Ovary (tissue), 9 donors: Measurements from ENCODE around the gene DKK2. TPM values are rescaled to one million over a fixed set of nuclear protein-coding genes. Genes with fewer than 3 reads are reported as not detected.

Source experiments
- DNase-seq, 5 donors: peaks; one replicate each; pipeline ENCODE4 v3.0.0-alpha.2; 2019 to 2020
- H3K27ac ChIP-seq, 2 donors: fragments of 200-600 bp; one replicate each; pipeline versions ENCODE4 v1.5.1 to v1.8.0; 2019 to 2022
- H3K27me3 ChIP-seq: fragments of 200-600 bp; one replicate; pipeline ENCODE4 v1.8.0; 2022
- H3K36me3 ChIP-seq: fragments of 200-600 bp; sonication (generic); one replicate; pipeline ENCODE4 v1.5.1; 2019
- H3K4me1 ChIP-seq: one replicate; pipeline ENCODE4 v1.8.1; 2013; ENCODE audit warnings: mild to moderate bottlenecking, moderate library complexity; ENCODE audit not compliant: insufficient read depth
- H3K4me3 ChIP-seq: fragments of 200-600 bp; sonication (generic); one replicate; pipeline ENCODE4 v1.5.1; 2017
- H3K9me3 ChIP-seq, 2 donors: fragments of 200-600 bp in 1 of 2; sonication (generic) in 1 of 2; one replicate each; pipeline versions ENCODE4 v1.5.1 to v1.8.1; 2013 to 2019; ENCODE audit warnings: mild to moderate bottlenecking in 1 of 2, moderate library complexity in 1 of 2
- EP300 ChIP-seq: sonication (generic); formaldehyde crosslinking; IDR thresholded peaks from one replicate; pipeline ENCODE4 v1.6.1; 2017; ENCODE audit warnings: antibody characterized with exemption
- POLR2A ChIP-seq: fragments of 450-650 bp; IDR thresholded peaks from one replicate; pipeline ENCODE4 v1.6.1; 2017; ENCODE audit warnings: antibody characterized with exemption, mild to moderate bottlenecking, moderate library complexity
- WGBS, 3 donors: extraction: QIAGEN DNeasy Blood & Tissue Kit in 1 of 3; methylation state at CpG; one replicate each; pipeline versions ENCODE4 v1.1.5 to v1.1.7; 2013 to 2017; 5-methylcytosine and 5-hydroxymethylcytosine counted together
- intact Hi-C, 4 donors: fragments of 100-400 bp; cut with DNase I; formaldehyde crosslinking; loops; one replicate each; pipeline versions ENCODE4 v1.11.0 to v1.15.1; 2022 to 2023
- polyA plus RNA-seq, 2 donors: library from polyadenylated mRNA; stranded (reverse); fragments of 200-250 nt in 1 of 2; fragments of 350-450 nt in 1 of 2; fragmentation: Illumina TruSeq in 1 of 2; extraction: RNeasy Lipid Tissue Mini Kit (QIAGEN cat#74804) in 1 of 2; gene quantifications; one replicate each; pipeline ENCODE4 v1.2.3, GENCODE V29; 2013 to 2014
- total RNA-seq, 7 donors: library from RNA; depleted of rRNA in 2 of 7; stranded (reverse); fragments of >200 nt in 2 of 7; fragmentation: NEBNext Ultra II Directional in 3 of 7; extraction: Animal tissue kit (Norgen Biotek cat#: 25700) in 3 of 7; gene quantifications; one replicate each; pipeline versions ENCODE4 v1.1.0 to v1.2.4, GENCODE V29; 2016 to 2023
- TF ChIP-seq, protein P1 (sequence below), 3 donors: fragments of 450-650 bp in 2 of 3; fragments of 200-600 bp in 1 of 3; IDR thresholded peaks; one replicate each; pipeline versions ENCODE4 v1.5.1 to v1.8.0; 2016 to 2022; ENCODE audit warnings: antibody characterized with exemption in 3 of 3, mild to moderate bottlenecking in 1 of 3
- donor health status: DM: no; HTN: no; CAD: no; lungs with moderate emphysema.
- donor health status: DM: no; HTN: no; CAD: no.
- donor health status: Bipolar disorder and iron deficiency.
- donor health status: DM: yes; HTN: yes; CAD: no.
- donor health status: DM: no; HTN: no; CAD: no.
- donor health status: DM: yes; HTN: yes; CAD: no.

Gene DKK2
- total and polyA plus RNA-seq, 9 donors, result 0.30 to 3.8 (median 0.62) TPM

- no peak overlapping the region for H3K4me3 ChIP-seq
- H3K9me3 ChIP-seq, result no peaks in the 10 kb centered on the region
- no peaks in the 10 kb centered on the region for H3K27me3 ChIP-seq
- no peak overlapping the region for H3K27ac ChIP-seq
- DNase-seq, result no peak
- TF ChIP-seq POLR2A (no peak), EP300 (no peak)
- TF ChIP-seq, protein P1, sequence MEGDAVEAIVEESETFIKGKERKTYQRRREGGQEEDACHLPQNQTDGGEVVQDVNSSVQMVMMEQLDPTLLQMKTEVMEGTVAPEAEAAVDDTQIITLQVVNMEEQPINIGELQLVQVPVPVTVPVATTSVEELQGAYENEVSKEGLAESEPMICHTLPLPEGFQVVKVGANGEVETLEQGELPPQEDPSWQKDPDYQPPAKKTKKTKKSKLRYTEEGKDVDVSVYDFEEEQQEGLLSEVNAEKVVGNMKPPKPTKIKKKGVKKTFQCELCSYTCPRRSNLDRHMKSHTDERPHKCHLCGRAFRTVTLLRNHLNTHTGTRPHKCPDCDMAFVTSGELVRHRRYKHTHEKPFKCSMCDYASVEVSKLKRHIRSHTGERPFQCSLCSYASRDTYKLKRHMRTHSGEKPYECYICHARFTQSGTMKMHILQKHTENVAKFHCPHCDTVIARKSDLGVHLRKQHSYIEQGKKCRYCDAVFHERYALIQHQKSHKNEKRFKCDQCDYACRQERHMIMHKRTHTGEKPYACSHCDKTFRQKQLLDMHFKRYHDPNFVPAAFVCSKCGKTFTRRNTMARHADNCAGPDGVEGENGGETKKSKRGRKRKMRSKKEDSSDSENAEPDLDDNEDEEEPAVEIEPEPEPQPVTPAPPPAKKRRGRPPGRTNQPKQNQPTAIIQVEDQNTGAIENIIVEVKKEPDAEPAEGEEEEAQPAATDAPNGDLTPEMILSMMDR (IDR thresholded peaks at IDR 0.05), result no peak
- WGBS, 3 donors, result 13 to 47% (median 30%) methylated on average over 4 of the region's 4 CpGs
- H3K4me1 ChIP-seq, result no peaks in the 10 kb centered on the region
- intact Hi-C loops, result no loop called here
- no peaks in the 10 kb centered on the region for H3K36me3 ChIP-seq
Observed at GRCh38 chr4:106993827-106994226, 42.3 kb downstream of the DKK2 start.

DNA sequence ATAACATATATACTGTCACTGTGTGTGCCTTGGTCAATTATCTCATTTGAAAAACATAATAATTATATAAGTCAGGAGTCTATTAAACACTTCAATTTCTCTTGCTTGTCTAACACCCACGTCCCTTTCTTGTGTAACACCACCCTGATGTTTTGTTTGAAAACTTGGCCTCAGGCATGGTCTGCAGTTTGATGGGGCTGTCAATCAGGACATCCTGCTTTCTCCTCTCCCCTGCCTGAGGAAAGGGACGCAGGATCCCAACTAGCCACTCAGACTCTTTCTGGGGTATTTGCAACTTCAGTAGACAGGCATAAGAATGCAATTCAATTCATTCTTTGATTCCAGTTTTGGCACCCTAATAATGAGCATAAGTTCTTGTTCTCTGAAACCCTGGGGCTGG, 48.8 kb downstream of the DKK2 start:
- TF ChIP-seq EP300, result no peak
- TF ChIP-seq, protein P1 (IDR thresholded peaks at IDR 0.05), result no peak
- no peak for TF ChIP-seq POLR2A
- no peaks in the 10 kb centered on the region for H3K36me3 ChIP-seq
- H3K9me3 ChIP-seq, result no peaks in the 10 kb centered on the region
- intact Hi-C loops, result no loop called here
- H3K4me3 ChIP-seq, result no peak overlapping the region
- DNase-seq, result no peak
- H3K27ac ChIP-seq, result no peak overlapping the region
- WGBS, 3 donors, result 82 to 95% (median 85%) methylated on average over 2 of the region's 2 CpGs
- no peaks in the 10 kb centered on the region for H3K4me1 ChIP-seq
- H3K27me3 ChIP-seq, result no peaks in the 10 kb centered on the region

GRCh38 chr4:106986486-106986885, 49.6 kb downstream of the DKK2 start:
- intact Hi-C loops, result no loop called here
- H3K27me3 ChIP-seq, result no peaks in the 10 kb centered on the region
- H3K4me1 ChIP-seq, result no peaks in the 10 kb centered on the region
- no peak overlapping the region for H3K4me3 ChIP-seq
- no peak for DNase-seq
- H3K9me3 ChIP-seq, result no peaks in the 10 kb centered on the region
- H3K27ac ChIP-seq, result no peak overlapping the region
- TF ChIP-seq, protein P1 (IDR thresholded peaks at IDR 0.05), result no peak
- TF ChIP-seq POLR2A (no peak), EP300 (no peak)
- 23 to 51% (median 46%) methylated on average over 1 of the region's 1 CpG for WGBS, 3 donors
- H3K36me3 ChIP-seq, result no peaks in the 10 kb centered on the region

DNA sequence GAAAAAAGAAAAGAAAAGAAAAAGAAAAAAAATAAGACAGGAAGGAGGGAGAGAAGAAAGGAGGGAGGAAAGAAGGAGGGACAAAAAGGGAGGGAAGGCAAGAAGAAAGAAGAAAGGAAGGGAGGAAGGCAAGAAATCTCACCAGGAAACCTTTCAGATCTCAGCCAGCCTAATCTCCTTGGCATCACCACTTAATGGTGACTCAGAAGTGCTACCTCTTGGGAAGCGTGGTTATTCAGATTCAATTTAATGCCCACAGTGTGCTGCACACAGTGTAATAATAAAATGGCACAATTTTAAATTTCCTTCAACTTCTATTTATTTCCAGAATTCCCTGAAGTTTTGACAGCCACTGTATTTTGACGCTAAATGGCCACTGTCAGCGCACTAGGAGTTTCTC, 50.3 kb downstream of the DKK2 start:
- H3K9me3 ChIP-seq, result no peaks in the 10 kb centered on the region
- H3K4me1 ChIP-seq, result no peaks in the 10 kb centered on the region
- H3K27me3 ChIP-seq, result no peaks in the 10 kb centered on the region
- H3K4me3 ChIP-seq, result no peak overlapping the region
- 90 to 94% (median 93%) methylated on average over 3 of the region's 3 CpGs for WGBS, 3 donors
- no peak for TF ChIP-seq EP300
- TF ChIP-seq POLR2A, result no peak
- TF ChIP-seq, protein P1 (IDR thresholded peaks at IDR 0.05), result no peak
- H3K27ac ChIP-seq, result no peak overlapping the region
- no peaks in the 10 kb centered on the region for H3K36me3 ChIP-seq
- DNase-seq, result no peak
- intact Hi-C loops, result no loop called here
